GM12874 (cell line): ENCODE measurements around the gene ZC3H10.

ENCODE experiments used
- TF ChIP-seq, protein P1 (sequence below): IDR thresholded peaks from 2 replicates; pipeline ENCODE4 v1.5.1; 2011; ENCODE audit warnings: low read depth, mild to moderate bottlenecking, control low read depth, low read length, moderate library complexity; ENCODE audit not compliant: insufficient read depth

ZC3H10 gene

DNA sequence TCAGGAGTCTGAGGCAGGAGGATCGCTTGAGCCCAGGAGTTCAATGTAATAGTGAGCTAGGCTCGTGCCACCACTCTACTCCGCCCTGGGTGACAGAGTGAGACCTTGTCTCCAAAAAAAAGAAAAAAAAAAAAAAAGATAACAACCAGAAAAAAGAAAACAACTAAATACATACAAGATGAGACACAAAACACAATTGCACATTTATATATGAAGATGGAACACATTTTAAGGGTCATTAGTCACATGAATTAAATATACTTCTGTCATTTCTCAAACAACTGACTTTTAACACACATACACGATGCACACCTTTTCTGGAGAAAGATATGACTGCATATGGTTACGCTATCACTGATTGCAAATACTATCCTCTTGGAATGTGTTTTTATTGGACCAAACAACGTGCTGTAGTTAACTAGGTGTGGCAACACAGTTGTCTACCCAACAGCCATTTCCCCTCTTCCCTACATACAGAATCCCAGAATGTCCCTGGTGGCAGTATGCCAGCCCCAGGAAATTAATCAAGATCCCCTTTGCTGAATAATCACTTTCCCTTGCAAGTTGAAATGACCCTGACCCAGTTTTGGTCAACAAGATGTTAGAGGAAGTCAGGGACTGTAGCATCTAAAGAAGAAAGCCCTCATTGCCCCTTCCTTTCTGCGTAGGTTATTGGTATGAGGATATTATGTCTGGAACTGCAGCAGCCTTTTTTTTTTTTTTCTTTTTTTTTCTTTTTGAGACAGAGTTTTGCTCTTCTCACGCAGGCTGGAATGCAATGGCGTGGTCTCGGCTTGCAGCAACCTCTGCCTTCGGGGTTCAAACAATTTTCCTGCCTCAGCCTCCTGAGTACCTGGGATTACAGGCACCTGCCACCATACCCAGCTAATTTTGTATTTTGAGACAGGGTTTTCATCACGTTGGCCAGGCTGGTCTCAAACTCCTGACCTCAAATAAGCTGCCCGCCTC, 28.7 kb downstream of the ZC3H10 start:
- TF ChIP-seq, protein P1, sequence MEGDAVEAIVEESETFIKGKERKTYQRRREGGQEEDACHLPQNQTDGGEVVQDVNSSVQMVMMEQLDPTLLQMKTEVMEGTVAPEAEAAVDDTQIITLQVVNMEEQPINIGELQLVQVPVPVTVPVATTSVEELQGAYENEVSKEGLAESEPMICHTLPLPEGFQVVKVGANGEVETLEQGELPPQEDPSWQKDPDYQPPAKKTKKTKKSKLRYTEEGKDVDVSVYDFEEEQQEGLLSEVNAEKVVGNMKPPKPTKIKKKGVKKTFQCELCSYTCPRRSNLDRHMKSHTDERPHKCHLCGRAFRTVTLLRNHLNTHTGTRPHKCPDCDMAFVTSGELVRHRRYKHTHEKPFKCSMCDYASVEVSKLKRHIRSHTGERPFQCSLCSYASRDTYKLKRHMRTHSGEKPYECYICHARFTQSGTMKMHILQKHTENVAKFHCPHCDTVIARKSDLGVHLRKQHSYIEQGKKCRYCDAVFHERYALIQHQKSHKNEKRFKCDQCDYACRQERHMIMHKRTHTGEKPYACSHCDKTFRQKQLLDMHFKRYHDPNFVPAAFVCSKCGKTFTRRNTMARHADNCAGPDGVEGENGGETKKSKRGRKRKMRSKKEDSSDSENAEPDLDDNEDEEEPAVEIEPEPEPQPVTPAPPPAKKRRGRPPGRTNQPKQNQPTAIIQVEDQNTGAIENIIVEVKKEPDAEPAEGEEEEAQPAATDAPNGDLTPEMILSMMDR, result no peak

DNA sequence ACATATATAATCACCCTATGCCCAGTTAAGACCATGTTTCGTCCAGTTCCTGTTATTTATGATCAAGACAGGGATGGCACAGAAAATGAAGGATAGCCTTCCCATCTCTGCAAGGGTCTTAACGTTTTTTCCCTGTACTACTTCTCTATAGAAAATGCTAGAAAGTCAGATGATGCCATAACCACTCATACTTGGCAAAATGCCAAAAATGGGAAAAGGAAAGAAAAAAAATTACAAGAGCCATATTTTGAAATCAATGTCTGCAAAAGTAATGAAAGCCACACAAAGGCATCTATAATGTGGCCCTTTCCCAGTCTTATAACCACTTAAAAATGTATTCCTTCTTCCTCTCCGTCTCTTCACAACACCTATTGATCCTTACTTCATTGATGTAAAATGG, 32.5 kb downstream of the ZC3H10 start:
- TF ChIP-seq, protein P1, result no peak

DNA sequence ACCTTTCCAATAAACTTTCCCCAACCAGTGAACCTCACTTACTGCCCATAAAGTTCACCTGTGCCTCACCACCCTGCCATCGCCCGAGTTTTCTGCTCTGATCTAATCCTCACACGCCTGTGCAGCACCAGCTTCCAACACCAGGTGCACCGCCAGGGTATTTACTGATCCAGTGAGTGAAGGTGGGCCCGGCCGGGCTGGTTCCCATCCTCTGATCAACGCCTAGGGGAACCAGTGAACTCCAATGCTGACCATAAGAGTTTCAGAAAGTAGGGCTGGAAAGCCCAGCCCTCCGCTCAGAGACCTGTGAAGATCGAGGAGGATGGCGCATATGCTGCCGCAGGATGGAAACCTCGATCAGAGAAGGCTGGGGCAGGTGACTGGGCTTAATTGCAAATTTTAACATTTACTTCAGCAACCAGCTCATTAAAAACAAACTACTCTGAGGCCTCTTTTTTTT, 33.6 kb downstream of the ZC3H10 start:
- TF ChIP-seq, protein P1, result peak; percentile 52

DNA sequence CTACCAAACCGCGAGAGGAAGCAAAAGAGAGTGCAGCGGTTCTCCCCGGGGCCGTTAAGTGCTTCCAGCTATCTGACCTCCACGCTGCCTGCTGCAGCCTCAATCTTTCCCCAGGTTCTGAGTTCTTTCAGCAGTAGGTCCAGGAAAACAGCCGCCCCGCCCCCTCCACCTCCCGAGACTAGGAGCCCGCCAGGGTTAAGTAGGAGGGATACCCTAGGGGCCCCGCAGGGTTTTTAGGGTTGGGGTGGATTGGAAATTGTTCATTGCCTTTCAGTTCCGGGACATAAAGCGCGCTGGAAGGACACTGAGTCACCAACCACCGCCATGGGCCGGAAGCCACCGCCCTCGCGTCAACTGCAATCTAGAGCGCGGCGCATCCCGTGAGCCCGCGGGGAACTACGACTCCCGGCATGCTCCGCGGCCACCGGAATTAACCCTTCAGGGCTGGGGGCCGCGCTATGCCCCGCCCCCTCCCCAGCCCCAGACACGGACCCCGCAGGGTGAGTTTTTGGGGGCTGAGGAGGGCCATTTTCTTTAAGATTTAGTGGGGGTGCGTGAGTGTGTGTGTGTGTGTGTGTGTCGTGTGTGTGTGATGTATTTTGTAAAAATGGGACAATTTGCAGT, 34.2 kb downstream of the ZC3H10 start, which contains the start of gene MYL6B:
MYL6B (plus strand) TSS at position 456 of the 624 bp plus-strand sequence. CDS start 1,332 bp downstream, outside the sequence.
- TF ChIP-seq, protein P1, result no peak

DNA sequence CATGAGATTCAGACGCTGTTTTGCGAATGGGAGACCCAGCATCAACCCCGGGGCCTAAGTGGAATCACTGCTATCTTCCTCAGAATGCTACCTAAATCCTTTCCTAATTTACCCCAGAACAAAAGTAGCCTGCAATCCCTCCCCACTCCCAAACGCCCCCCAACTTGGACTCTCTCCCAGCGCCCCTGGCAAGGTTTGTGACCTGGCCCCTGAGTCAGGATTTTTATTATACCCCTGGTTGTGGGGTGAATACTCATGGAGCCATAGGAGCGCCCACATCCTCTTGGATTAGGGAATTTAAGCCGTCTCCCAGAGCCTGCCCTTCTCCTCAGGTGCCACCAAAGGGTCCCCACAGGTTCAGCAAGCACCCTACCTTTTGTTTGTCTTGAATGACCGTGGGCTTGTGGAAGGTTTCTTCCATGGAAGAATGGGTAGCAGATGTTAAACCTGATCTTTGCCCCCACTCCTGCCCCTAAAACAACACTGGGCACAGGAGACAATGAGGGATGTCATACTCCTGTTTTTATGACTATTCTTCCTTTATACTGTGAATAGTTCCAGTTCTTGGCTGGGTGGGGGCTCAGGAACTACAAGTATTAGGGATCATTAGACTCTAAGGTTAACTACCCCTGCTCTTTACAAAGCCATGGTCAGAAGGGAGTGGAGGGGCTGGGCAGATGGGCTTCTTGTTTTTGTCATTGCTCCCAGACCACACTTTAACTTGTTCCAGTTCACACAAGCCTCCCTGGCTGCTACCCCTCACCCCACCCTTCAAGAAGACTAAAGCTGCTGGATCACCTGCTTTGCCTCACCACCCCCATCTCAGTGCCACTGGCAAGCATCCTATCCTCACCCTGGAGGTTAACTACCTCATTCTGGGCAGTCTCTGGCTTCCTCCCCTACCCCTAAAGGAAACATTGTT, 35.0 kb downstream of the ZC3H10 start:
- TF ChIP-seq, protein P1, result no peak

DNA sequence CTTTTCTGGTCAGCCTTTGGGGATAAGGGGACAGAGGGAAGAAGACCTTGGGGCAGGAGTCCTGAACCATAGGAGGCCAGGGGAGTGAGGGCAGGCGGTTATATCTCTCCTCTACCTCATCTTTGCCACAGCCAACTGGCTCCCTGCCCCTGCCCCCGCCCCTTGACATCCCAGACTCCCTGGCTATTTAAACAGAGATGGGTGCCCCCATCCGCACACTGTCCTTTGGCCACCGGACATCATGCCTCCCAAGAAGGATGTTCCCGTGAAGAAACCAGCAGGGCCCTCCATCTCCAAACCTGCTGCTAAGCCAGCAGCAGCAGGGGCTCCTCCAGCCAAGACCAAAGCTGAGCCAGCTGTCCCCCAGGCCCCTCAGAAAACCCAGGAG, 35.6 kb downstream of the ZC3H10 start:
- TF ChIP-seq, protein P1, result no peak
